ENCODE measurements around the gene UBA52. TPM values are rescaled to one million over a fixed set of nuclear protein-coding genes. Genes with fewer than 3 reads are reported as not detected.
A peak's percentile ranks its signal among the peaks of the same experiment; 100 is the strongest.
"Not testable (repeated sequence)": the region's sequence is repeated elsewhere in the genome, so short reads cannot be mapped to it uniquely, and the experiment has no call there.

UBA52 gene
- total and polyA plus RNA-seq, 5 donors, result 622 to 793 (median 716) TPM

DNA sequence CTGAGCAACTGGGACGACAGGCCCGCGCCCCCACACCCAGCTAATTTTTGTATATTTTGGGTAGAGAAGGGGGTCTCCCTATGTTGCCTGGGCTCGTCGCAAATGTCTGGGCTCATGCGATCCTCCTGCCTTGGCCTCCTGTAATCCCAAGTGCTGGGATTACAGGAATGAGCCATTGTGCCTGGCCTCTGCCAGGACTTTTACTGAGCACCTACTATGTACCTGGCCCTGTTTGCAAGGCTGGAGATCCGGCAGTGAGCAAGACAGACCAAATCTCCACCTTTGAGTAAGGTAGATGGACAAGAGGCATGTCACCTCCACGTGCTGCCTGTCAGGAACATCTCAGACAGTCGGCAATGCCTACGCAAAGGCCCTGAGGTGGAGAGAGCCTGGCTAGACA, 35.2 kb upstream of the UBA52 start:
- WGBS, result 96% methylated on average over 10 of the region's 10 CpGs
- peak in 1 of 3 donors; percentile 29 for DNase-seq
- H3K9me3 ChIP-seq (ENCODE audit: control insufficient read depth, low read length), result no peaks in the 10 kb centered on the region
- no peak overlapping the region for H3K4me3 ChIP-seq (ENCODE audit: low read length)
- H3K27me3 ChIP-seq (ENCODE audit: control insufficient read depth, insufficient read depth), result no peaks in the 10 kb centered on the region
- intact Hi-C loops (cut with DNase I), result no loop called here
- H3K4me1 ChIP-seq (ENCODE audit: control insufficient read depth, insufficient read depth, low read length), result no peaks in the 10 kb centered on the region
- H3K27ac ChIP-seq (ENCODE audit: low read length), result no peak overlapping the region
- no peak for ATAC-seq

DNA sequence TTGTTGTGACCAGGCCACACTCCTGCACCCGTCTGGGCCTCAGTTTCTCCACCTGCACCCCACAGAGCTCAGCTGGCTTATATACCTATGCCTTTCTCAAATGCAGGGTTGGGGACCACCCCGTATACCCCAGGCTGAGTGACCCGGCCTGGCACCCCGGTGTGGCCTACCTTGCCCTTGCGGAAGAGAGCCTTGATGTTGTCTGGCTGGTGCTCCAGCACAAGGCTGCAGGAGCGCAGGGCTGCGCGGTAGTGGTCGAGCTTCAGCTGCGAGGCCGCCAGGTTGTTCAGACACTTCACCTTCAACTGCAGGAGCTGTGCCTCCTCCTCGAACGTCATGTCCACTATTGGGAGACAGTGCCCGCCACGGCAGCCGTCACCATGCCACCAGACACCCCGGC, 34.2 kb upstream of the UBA52 start:
- WGBS, result 93% methylated on average over 17 of the region's 17 CpGs
- no peaks in the 10 kb centered on the region for H3K9me3 ChIP-seq (ENCODE audit: control insufficient read depth, low read length)
- no peak overlapping the region for H3K27ac ChIP-seq (ENCODE audit: low read length)
- intact Hi-C loops (cut with DNase I), result no loop called here
- no peaks in the 10 kb centered on the region for H3K27me3 ChIP-seq (ENCODE audit: control insufficient read depth, insufficient read depth)
- no peak overlapping the region for H3K4me3 ChIP-seq (ENCODE audit: low read length)
- DNase-seq, result peak in 1 of 3 donors; percentile 26
- H3K4me1 ChIP-seq (ENCODE audit: control insufficient read depth, insufficient read depth, low read length), result no peaks in the 10 kb centered on the region
- no peak for ATAC-seq

DNA sequence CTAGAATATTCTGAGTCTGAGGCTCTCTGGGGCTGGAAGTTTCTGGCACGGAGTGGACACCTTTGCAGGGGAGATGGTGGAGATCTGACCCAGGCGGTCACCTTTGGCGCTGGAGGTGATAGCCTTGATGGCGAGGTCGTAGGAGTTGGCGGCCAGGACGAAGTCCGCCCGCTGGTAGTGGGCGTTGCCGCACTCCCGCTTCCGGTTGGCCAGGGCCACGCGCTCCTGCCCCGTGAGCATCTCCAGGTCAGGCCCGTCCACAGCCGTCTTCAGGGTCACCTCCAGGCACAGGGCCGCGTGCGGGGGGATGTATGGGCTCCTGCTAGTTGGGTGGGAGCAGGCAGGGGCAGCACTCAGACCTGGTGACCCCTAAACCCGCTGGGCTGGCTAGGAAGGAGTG, 33.5 kb upstream of the UBA52 start:
- H3K4me1 ChIP-seq (ENCODE audit: control insufficient read depth, insufficient read depth, low read length), result no peaks in the 10 kb centered on the region
- H3K9me3 ChIP-seq (ENCODE audit: control insufficient read depth, low read length), result no peaks in the 10 kb centered on the region
- peak in 1 of 3 donors; percentile 43 for DNase-seq
- intact Hi-C loops (cut with DNase I), result no loop called here
- no peak overlapping the region for H3K27ac ChIP-seq (ENCODE audit: low read length)
- peak in 1 of 2 donors; percentile 11 for ATAC-seq
- H3K4me3 ChIP-seq (ENCODE audit: low read length), result no peak overlapping the region
- no peaks in the 10 kb centered on the region for H3K27me3 ChIP-seq (ENCODE audit: control insufficient read depth, insufficient read depth)
- WGBS, result 88% methylated on average over 22 of the region's 22 CpGs

DNA sequence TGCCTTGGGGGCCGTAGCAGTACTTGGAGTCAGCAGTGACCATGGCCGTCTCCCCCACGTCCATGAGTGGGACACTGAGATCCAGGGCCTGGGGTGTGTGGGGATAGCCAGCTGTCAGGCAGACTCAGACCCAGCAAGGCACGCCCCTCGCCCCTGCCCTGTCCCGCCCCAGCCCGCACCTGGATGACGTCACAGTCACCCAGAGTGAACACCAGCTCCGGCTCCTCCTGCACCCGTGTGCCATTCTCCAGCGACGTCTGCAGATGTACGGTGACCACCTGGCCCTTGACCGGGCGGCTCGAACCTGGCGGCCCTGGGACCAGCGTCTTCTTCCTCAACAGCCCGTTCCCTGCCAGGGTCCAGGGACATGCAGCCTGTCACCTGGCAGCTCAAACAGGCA, 32.3 kb upstream of the UBA52 start:
- ATAC-seq (no peak), DNase-seq (peak in 1 of 3 donors; percentile 41)
- H3K4me1 ChIP-seq (ENCODE audit: control insufficient read depth, insufficient read depth, low read length), result peaks cover 3% of the 10 kb centered on the region
- H3K4me3 ChIP-seq (ENCODE audit: low read length), result no peak overlapping the region
- no peaks in the 10 kb centered on the region for H3K9me3 ChIP-seq (ENCODE audit: control insufficient read depth, low read length)
- WGBS, result 96% methylated on average over 19 of the region's 19 CpGs
- H3K27me3 ChIP-seq (ENCODE audit: control insufficient read depth, insufficient read depth), result no peaks in the 10 kb centered on the region
- no peak overlapping the region for H3K27ac ChIP-seq (ENCODE audit: low read length)
- intact Hi-C loops (cut with DNase I), result no loop called here

DNA sequence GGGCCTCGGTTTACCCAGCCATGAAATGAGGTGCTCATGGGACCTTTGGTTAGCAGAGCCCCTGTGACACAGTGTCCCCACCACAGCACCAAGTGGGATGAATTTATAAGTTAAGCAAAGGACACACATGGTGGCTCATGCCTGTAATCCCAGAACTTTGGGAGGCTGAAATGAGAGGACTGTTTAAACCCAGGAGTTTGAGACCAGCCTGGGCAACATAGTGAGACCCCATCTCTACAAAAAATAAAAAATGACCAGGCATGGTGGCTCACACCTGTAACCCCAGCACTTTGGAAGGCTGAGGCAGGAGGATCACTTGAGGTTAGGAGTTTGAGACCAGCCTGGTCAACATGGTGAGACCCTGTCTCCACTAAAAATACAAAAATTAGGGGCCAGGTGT, 31.5 kb upstream of the UBA52 start:
- WGBS, result 96% methylated on average over 1 of the region's 1 CpG
- DNase-seq, result peak in 1 of 3 donors; percentile 5
- H3K9me3 ChIP-seq (ENCODE audit: control insufficient read depth, low read length); H3K27ac ChIP-seq (ENCODE audit: low read length); H3K4me3 ChIP-seq (ENCODE audit: low read length); ATAC-seq; intact Hi-C loops (cut with DNase I); H3K27me3 ChIP-seq (ENCODE audit: control insufficient read depth, insufficient read depth); H3K4me1 ChIP-seq (ENCODE audit: control insufficient read depth, insufficient read depth, low read length): not testable (repeated sequence)

DNA sequence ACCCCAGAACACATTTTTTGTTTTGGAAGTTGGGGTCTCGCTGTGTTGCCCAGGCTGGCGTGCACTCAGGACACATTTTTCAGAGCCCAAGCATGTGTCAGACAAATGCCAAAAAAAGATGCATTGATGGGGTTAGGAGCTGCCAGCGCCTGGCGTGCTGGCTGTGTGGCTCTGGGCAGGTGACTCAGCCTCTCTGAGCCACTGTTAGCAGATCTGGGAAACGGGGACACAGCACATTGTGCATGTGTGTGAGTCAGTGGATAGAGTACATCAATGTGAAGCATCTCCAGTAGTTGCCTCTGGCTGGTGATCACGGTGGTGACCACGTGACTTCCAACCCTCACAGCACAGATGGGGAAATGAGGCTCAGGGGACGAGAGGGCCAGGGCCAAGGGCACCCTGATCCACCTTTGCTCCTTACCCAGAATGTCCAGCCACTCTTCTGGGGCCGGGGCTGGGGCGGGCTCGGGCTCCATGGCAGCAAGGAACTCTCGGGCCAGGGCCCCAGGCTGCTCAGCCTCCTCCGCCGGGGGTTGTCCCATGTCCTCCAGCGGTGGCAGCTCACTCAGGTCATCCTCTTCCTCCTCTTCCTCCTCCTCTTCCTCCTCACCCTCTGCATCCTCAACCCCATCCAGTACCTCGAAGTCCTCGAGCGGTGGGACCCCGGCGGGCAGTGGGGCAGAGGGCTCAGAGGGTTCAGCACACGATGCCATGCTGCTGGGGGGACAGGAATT, 30.2 kb upstream of the UBA52 start:
- no peak overlapping the region for H3K27ac ChIP-seq (ENCODE audit: low read length)
- ATAC-seq (no peak), DNase-seq (peak in 1 of 3 donors; percentile 43)
- intact Hi-C loops (cut with DNase I), result no loop called here
- peaks cover 3% of the 10 kb centered on the region for H3K4me1 ChIP-seq (ENCODE audit: control insufficient read depth, insufficient read depth, low read length)
- H3K4me3 ChIP-seq (ENCODE audit: low read length), result no peak overlapping the region
- H3K27me3 ChIP-seq (ENCODE audit: control insufficient read depth, insufficient read depth), result no peaks in the 10 kb centered on the region
- H3K9me3 ChIP-seq (ENCODE audit: control insufficient read depth, low read length), result no peaks in the 10 kb centered on the region
- 84% methylated on average over 21 of the region's 21 CpGs for WGBS

DNA sequence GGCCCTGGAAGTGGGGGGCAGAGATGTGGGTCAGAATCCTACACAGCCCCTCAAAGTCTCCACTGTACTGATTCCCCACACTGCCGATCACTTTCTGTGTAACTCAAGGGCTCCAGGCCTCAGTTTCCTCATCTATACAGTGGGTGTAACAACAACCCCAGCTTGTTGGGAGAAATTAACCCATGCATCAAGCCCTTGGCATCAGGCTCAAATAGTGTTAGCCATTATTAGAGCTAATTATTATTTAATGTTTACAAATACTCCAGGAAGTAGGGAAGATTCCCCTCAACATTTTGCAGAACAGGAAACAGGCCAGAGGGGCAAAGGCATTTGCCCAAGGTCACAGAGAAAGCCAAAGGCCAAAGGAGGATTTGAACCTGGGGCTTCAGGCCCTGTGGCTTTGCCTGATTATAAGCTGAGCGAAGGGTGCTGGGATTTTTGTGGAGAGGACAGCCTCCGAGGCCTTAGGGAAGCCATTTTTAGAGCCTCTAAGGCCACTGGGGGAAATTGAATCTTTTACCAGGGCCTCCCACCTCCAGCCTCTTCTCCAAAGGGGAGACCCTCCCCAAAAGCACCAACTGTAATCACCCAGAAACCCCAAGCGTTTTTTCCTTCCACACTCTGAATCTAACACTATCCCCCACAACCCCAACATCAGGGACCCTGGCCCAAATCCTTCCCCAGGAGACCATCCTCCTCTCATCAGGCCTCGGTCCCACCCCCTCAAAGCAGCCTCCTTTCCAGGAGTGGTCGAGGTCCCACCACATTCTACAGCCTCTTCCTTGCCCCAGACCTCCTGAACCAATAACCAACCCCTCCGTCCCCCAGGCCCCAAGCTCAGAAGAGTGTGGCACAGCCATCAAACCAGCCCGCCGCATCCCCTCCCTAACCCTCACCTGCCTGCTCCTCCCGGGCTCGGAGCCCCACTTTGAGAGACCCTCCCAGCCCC, 29.4 kb upstream of the UBA52 start:
- Histone ChIP-seq H3K27me3 (ENCODE audit: control insufficient read depth, insufficient read depth) (no peaks in the 10 kb centered on the region), H3K9me3 (ENCODE audit: control insufficient read depth, low read length) (no peaks in the 10 kb centered on the region), H3K27ac (ENCODE audit: low read length) (peak overlapping the region; percentile 46), H3K4me3 (ENCODE audit: low read length) (peak overlapping the region; percentile 88), H3K4me1 (ENCODE audit: control insufficient read depth, insufficient read depth, low read length) (peaks cover 3% of the 10 kb centered on the region)
- DNase-seq (peak in 1 of 3 donors; percentile 9), ATAC-seq (no peak)
- intact Hi-C loops (cut with DNase I), result no loop called here
- WGBS, result 17% methylated on average over 11 of the region's 11 CpGs

DNA sequence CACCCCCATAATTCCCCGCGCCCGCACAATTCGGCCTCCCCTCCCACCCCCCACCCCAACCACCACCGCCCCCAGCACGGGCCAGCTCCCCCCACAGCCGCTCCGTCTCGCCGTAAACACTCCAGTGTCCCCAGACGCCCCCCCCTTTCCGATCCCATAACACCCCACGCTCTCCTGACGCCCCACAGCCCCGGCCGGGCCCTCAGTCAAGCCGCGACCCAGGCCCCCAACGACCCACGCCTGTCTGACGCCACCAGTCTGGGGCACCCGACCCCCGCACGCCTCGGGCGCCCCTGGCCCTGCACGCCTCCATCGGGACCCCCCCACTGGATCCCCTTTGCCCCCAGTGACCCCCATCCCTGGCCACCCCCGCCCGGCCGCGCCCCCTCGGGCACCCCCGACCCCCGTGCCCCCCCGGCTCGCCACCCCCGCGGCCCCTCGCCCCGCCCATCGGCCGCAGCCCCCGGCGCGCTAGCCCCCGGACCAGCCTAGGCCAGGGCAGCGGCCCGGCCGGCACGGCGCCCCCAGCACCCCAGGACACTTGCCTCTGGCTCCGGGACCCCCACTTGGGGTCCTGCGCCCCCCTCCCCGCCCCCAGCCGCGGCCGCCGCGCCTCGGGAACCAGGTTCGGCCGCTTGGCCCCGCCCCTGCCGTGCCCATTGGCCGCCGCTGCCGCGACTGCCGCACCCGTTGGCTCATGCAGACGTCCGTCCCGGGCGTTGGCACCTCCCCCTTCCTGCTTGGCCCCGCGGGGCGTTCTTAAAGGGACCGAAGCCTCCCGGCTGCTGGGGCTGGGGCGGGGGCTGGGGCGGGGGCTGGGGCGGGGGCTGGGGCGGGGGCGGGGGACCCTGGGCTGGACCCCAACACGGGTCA, 28.5 kb upstream of the UBA52 start, which contains the start of gene FKBP8:
TSS of gene FKBP8 (minus strand) at position 633 of the 873 bp plus-strand sequence. CDS start 1,603 bp downstream, outside the sequence.
- intact Hi-C loops (cut with DNase I), result no loop called here
- peak; percentile 97 to 99 for ATAC-seq
- WGBS, result 1% methylated on average over 86 of the region's 86 CpGs

DNA sequence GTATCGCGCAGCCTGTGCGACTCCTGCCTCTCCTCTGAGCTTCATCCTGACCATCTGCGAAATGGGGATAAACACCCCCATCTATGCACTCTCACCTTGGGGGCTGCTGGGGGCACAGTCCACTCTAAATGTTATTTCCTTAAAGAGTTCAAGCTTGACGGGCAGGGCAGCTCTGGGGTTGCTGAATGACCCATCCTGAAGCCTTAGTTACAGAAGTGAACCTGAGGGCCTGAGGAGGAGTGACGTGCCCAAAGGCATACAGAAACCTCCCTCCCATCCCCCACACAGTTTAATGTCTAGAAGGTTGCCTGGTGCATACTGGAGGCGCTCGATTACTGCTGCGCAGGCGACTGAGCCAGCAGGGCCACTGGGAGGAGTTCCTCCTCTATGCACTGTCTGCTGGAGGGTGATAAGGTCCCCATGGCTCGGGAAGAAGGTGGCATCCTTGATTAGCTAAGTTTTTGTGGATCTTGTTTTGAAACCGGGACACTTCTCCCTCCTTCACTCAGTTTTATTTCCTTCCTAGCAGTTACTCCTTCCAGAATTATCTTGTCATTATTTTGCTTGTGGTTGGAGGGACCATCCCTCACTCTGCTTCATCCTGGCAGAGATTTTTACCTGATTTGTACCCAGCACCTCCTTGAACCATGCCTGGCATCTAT, 27.7 kb upstream of the UBA52 start:
- H3K4me1 ChIP-seq (ENCODE audit: control insufficient read depth, insufficient read depth, low read length), result peaks cover 3% of the 10 kb centered on the region
- intact Hi-C loops (cut with DNase I), result no loop called here
- WGBS, result 7% methylated on average over 12 of the region's 12 CpGs
- ATAC-seq, result peak; percentile 58 to 64
- no peaks in the 10 kb centered on the region for H3K27me3 ChIP-seq (ENCODE audit: control insufficient read depth, insufficient read depth)
- DNase-seq, result peak in 2 of 3 donors; percentile 48 to 67
- peak overlapping the region; percentile 88 for H3K4me3 ChIP-seq (ENCODE audit: low read length)
- no peaks in the 10 kb centered on the region for H3K9me3 ChIP-seq (ENCODE audit: control insufficient read depth, low read length)
- H3K27ac ChIP-seq (ENCODE audit: low read length), result no peak overlapping the region

More for the DNA sequence above, 28.5 kb upstream of the UBA52 start, which contains the start of gene FKBP8:
- H3K4me3 ChIP-seq (ENCODE audit: low read length), result peak within 1 kb of the TSS; percentile 88
- H3K27ac ChIP-seq (ENCODE audit: low read length), result peak within 1 kb of the TSS; percentile 91
- H3K4me1 ChIP-seq (ENCODE audit: control insufficient read depth, insufficient read depth, low read length), result peaks cover 3% of the 10 kb centered on the region
- peak; percentile 94 to 98 (median 98) for DNase-seq
- no peaks in the 10 kb centered on the region for H3K27me3 ChIP-seq (ENCODE audit: control insufficient read depth, insufficient read depth)
- no peaks in the 10 kb centered on the region for H3K9me3 ChIP-seq (ENCODE audit: control insufficient read depth, low read length)

DNA sequence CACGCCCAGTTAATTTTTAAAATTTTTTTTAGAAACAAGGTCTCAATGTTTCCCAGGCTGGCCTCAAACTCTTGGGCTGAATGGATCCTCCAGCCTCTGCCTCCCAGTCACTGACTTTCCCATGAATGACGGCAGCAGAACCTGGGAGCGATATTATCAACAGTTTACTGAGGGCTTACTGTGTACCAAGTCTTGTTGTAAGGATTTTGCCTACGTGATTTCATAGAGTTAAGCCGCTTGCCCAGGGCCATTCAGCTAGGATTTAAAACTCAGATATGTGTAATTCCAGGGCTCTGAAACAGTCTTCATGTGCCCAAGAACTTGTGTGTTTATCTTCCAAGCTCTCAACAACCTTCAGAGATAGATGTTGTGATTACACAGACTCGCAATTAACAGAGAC, 20.0 kb upstream of the UBA52 start:
- WGBS, result 69% methylated on average over 6 of the region's 6 CpGs
- peak in 1 of 3 donors; percentile 5 for DNase-seq
- intact Hi-C loops (cut with DNase I), result no loop called here
- no peaks in the 10 kb centered on the region for H3K27me3 ChIP-seq (ENCODE audit: control insufficient read depth, insufficient read depth)
- no peaks in the 10 kb centered on the region for H3K9me3 ChIP-seq (ENCODE audit: control insufficient read depth, low read length)
- no peak overlapping the region for H3K27ac ChIP-seq (ENCODE audit: low read length)
- no peak overlapping the region for H3K4me3 ChIP-seq (ENCODE audit: low read length)
- no peak for ATAC-seq
- H3K4me1 ChIP-seq (ENCODE audit: control insufficient read depth, insufficient read depth, low read length), result no peaks in the 10 kb centered on the region
